ENCODE results near the gene NELFA. TPM values are rescaled to one million over a fixed set of nuclear protein-coding genes. Genes with fewer than 3 reads are reported as not detected.

NELFA gene
- total and polyA plus RNA-seq, 2 of the 13 experiments (the other 11 are each of a cell fraction or from before 2014, with no cell fraction given), result 13.3 to 18.5 TPM

DNA sequence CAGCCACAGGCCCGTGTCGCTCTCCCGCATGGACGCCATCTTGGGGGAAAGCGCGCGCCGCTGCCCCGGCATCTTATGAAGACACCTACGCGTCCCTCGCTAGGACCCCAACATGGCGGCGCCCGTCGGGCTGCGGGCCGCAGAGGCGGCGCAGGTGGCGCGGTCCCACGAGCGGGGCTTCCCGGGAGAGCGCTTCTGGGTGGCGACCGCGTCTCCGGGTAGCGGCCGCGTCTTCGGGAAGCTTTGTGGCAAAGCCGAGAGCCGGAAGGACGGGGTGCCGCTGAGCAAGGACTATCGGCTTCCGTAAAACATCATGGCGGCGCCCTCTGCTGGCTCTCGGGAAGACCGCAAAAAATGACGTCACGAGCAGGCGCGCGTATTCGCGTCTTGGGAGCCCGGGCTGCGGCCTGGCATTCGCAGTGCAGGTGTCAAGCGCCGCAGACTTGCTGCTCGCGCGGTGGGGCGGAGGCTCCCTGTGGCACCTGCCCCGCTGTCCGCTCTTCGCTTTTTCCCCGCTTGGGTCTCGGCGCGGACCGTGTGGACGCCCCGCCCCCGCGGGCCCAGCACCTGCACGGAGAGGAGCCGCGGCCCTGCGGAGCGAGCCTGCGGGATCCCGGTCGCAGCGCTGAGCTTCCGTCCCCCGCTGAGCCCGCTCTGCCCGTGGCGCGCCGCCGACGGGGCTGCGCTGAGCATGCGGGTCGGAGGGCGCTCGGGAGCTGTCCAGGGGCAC, at the start of gene NELFA (continued):
- TF ChIP-seq, protein P1, sequence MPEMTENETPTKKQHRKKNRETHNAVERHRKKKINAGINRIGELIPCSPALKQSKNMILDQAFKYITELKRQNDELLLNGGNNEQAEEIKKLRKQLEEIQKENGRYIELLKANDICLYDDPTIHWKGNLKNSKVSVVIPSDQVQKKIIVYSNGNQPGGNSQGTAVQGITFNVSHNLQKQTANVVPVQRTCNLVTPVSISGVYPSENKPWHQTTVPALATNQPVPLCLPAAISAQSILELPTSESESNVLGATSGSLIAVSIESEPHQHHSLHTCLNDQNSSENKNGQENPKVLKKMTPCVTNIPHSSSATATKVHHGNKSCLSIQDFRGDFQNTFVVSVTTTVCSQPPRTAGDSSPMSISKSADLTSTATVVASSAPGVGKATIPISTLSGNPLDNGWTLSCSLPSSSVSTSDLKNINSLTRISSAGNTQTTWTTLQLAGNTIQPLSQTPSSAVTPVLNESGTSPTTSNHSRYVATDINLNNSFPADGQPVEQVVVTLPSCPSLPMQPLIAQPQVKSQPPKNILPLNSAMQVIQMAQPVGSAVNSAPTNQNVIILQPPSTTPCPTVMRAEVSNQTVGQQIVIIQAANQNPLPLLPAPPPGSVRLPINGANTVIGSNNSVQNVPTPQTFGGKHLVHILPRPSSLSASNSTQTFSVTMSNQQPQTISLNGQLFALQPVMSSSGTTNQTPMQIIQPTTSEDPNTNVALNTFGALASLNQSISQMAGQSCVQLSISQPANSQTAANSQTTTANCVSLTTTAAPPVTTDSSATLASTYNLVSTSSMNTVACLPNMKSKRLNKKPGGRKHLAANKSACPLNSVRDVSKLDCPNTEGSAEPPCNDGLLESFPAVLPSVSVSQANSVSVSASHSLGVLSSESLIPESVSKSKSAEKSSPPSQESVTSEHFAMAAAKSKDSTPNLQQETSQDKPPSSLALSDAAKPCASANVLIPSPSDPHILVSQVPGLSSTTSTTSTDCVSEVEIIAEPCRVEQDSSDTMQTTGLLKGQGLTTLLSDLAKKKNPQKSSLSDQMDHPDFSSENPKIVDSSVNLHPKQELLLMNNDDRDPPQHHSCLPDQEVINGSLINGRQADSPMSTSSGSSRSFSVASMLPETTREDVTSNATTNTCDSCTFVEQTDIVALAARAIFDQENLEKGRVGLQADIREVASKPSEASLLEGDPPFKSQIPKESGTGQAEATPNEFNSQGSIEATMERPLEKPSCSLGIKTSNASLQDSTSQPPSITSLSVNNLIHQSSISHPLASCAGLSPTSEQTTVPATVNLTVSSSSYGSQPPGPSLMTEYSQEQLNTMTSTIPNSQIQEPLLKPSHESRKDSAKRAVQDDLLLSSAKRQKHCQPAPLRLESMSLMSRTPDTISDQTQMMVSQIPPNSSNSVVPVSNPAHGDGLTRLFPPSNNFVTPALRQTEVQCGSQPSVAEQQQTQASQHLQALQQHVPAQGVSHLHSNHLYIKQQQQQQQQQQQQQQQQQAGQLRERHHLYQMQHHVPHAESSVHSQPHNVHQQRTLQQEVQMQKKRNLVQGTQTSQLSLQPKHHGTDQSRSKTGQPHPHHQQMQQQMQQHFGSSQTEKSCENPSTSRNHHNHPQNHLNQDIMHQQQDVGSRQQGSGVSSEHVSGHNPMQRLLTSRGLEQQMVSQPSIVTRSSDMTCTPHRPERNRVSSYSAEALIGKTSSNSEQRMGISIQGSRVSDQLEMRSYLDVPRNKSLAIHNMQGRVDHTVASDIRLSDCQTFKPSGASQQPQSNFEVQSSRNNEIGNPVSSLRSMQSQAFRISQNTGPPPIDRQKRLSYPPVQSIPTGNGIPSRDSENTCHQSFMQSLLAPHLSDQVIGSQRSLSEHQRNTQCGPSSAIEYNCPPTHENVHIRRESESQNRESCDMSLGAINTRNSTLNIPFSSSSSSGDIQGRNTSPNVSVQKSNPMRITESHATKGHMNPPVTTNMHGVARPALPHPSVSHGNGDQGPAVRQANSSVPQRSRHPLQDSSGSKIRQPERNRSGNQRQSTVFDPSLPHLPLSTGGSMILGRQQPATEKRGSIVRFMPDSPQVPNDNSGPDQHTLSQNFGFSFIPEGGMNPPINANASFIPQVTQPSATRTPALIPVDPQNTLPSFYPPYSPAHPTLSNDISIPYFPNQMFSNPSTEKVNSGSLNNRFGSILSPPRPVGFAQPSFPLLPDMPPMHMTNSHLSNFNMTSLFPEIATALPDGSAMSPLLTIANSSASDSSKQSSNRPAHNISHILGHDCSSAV (CRISPR knock-in tag; IDR thresholded peaks at IDR 0.05; ENCODE audit: borderline replicate concordance), result no peak
- TF ChIP-seq REPIN1 (CRISPR knock-in tag; IDR thresholded peaks at IDR 0.05; ENCODE audit: borderline replicate concordance, low read depth) (peak; percentile 62; the same call in 1 of the 2 replicates), ZSCAN12 (CRISPR knock-in tag; IDR thresholded peaks at IDR 0.05) (0 out of 2 replicates have a peak, but pooled peaks have one; percentile 31), ZKSCAN1 (IDR thresholded peaks at IDR 0.05; ENCODE audit: low read length) (0 out of 2 replicates have a peak, but pooled peaks have one; percentile 9), YEATS4 (CRISPR knock-in tag; IDR thresholded peaks at IDR 0.05; ENCODE audit: borderline replicate concordance) (peak; percentile 81; the same call in 1 of the 2 replicates), ZNF124 (CRISPR knock-in tag; IDR thresholded peaks at IDR 0.05) (peak; percentile 49), GABPB1 (CRISPR knock-in tag; IDR thresholded peaks at IDR 0.05) (peak; percentile 89), ZBTB21 (CRISPR knock-in tag; IDR thresholded peaks at IDR 0.05) (peak; percentile 96), MED1 (CRISPR knock-in tag; IDR thresholded peaks at IDR 0.05) (peak; percentile 74)
- TF ChIP-seq, protein P2, sequence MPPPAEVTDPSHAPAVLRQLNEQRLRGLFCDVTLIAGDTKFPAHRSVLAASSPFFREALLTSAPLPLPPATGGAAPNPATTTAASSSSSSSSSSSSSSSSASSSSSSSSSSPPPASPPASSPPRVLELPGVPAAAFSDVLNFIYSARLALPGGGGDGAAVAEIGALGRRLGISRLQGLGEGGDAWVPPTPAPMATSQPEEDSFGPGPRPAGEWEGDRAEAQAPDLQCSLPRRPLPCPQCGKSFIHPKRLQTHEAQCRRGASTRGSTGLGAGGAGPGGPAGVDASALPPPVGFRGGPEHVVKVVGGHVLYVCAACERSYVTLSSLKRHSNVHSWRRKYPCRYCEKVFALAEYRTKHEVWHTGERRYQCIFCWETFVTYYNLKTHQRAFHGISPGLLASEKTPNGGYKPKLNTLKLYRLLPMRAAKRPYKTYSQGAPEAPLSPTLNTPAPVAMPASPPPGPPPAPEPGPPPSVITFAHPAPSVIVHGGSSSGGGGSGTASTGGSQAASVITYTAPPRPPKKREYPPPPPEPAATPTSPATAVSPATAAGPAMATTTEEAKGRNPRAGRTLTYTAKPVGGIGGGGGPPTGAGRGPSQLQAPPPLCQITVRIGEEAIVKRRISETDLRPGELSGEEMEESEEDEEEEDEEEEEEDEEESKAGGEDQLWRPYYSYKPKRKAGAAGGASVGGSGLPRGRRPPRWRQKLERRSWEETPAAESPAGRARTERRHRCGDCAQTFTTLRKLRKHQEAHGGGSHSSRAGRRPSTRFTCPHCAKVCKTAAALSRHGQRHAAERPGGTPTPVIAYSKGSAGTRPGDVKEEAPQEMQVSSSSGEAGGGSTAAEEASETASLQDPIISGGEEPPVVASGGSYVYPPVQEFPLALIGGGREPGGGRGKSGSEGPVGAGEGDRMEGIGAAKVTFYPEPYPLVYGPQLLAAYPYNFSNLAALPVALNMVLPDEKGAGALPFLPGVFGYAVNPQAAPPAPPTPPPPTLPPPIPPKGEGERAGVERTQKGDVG (CRISPR knock-in tag; IDR thresholded peaks at IDR 0.05; ENCODE audit: borderline replicate concordance), result no peak
- TF ChIP-seq, protein P3, sequence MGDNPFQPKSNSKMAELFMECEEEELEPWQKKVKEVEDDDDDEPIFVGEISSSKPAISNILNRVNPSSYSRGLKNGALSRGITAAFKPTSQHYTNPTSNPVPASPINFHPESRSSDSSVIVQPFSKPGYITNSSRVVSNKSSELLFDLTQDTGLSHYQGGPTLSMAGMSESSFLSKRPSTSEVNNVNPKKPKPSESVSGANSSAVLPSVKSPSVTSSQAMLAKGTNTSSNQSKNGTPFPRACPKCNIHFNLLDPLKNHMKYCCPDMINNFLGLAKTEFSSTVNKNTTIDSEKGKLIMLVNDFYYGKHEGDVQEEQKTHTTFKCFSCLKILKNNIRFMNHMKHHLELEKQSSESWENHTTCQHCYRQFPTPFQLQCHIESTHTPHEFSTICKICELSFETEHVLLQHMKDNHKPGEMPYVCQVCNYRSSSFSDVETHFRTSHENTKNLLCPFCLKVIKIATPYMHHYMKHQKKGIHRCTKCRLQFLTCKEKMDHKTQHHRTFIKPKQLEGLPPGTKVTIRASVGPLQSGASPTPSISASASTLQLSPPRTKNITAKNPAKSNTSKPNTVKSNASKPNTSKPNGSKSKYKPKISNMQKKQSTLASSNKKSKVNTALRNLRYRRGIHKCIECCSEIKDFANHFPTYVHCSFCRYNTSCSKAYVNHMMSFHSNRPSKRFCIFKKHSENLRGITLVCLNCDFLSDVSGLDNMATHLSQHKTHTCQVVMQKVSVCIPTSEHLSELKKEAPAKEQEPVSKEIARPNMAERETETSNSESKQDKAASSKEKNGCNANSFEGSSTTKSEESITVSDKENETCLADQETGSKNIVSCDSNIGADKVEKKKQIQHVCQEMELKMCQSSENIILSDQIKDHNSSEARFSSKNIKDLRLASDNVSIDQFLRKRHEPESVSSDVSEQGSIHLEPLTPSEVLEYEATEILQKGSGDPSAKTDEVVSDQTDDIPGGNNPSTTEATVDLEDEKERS (CRISPR knock-in tag; IDR thresholded peaks at IDR 0.05), result peak; percentile 15; the same call in 1 of the 2 replicates
- TF ChIP-seq, protein P4, sequence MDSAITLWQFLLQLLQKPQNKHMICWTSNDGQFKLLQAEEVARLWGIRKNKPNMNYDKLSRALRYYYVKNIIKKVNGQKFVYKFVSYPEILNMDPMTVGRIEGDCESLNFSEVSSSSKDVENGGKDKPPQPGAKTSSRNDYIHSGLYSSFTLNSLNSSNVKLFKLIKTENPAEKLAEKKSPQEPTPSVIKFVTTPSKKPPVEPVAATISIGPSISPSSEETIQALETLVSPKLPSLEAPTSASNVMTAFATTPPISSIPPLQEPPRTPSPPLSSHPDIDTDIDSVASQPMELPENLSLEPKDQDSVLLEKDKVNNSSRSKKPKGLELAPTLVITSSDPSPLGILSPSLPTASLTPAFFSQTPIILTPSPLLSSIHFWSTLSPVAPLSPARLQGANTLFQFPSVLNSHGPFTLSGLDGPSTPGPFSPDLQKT (CRISPR knock-in tag; IDR thresholded peaks at IDR 0.05; ENCODE audit: borderline replicate concordance), result no peak
